ENCODE data around the gene NWD2. TPM values are rescaled to one million over a fixed set of nuclear protein-coding genes. Genes with fewer than 3 reads are reported as not detected.
A peak's percentile ranks its signal among the peaks of the same experiment; 100 is the strongest.

Gene NWD2
- total RNA-seq, 1 donor from 2014 or later: 1.5 TPM

DNA sequence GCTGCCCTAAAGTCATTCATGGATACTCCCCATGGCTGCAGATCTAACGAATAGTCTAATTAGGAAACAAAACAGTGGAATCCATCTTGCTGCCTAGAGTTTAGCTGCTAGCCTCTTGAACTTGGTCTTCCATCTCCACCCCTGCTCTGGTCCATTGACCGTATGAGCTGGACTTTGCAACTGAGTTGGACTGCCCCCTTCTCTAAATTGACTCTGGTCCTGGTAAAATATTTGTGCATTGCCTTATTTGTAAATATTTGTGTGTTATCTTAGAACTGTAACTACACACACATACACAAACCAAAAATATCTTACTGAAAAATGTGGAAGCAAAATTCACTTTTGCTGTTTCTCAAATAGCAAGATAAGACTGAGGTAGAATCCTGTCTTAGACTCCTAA, 181.3 kb downstream of the NWD2 start:
- TF ChIP-seq, protein P1, sequence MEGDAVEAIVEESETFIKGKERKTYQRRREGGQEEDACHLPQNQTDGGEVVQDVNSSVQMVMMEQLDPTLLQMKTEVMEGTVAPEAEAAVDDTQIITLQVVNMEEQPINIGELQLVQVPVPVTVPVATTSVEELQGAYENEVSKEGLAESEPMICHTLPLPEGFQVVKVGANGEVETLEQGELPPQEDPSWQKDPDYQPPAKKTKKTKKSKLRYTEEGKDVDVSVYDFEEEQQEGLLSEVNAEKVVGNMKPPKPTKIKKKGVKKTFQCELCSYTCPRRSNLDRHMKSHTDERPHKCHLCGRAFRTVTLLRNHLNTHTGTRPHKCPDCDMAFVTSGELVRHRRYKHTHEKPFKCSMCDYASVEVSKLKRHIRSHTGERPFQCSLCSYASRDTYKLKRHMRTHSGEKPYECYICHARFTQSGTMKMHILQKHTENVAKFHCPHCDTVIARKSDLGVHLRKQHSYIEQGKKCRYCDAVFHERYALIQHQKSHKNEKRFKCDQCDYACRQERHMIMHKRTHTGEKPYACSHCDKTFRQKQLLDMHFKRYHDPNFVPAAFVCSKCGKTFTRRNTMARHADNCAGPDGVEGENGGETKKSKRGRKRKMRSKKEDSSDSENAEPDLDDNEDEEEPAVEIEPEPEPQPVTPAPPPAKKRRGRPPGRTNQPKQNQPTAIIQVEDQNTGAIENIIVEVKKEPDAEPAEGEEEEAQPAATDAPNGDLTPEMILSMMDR (conservative IDR thresholded peaks at IDR 0.05): no peak
- no peak for DNase-seq (ENCODE audit: extremely low spot score, unreplicated experiment)
- Mint-ChIP-seq H3K9me3 (no peaks in the 10 kb centered on the region), H3K4me3 (no peak overlapping the region), H3K27me3 (no peaks in the 10 kb centered on the region), H3K4me1 (ENCODE audit: unreplicated experiment) (peaks cover 9% of the 10 kb centered on the region), H3K36me3 (no peaks in the 10 kb centered on the region), H3K27ac (no peak overlapping the region)

DNA sequence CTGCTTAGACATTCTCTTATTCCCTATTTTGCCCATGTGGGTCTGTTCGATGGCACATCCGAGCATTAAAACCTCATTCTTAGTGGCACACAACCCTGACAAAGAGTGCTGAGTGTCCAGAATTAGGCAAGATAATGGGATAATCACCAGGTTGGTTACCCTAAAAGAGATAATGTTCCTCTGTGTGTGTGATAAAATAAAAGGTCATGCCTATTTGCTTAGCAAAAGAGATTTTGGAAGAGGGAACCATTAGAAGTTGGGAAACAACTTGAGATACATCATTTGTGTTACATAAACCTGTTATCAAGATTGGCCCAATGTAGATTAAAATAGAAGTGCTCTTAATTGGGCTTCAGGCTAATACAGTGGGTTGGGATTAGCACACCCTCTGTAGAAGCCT, 182.7 kb downstream of the NWD2 start:
- H3K27ac Mint-ChIP-seq: no peak overlapping the region

DNA sequence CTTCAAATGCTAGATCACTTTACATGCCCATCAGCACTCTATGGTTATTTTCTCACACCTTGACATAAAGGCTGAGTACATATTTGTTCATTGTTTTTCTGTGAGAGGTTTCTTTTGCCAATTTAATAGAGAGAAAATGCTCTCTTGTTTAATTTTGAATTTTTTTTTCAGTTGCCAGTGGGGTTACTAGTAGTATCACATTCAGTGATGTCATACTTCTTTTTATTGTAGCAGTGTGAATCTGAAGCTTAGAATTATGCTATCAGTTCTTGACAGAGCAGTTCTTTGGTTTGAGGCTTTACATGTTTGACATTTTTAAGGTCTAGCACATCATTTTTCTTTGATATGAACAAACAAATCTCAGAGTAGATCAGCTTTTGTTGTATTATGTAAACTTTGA, 185.4 kb downstream of the NWD2 start:
- Mint-ChIP-seq H3K27ac (peak overlapping the region; percentile 33), H3K4me3 (no peak overlapping the region), H3K27me3 (no peaks in the 10 kb centered on the region), H3K4me1 (ENCODE audit: unreplicated experiment) (peaks cover 15% of the 10 kb centered on the region), H3K36me3 (no peaks in the 10 kb centered on the region), H3K9me3 (no peaks in the 10 kb centered on the region)
- TF ChIP-seq, protein P1 (conservative IDR thresholded peaks at IDR 0.05): no peak
- DNase-seq (ENCODE audit: extremely low spot score, unreplicated experiment): no peak

More for the DNA sequence above, 182.7 kb downstream of the NWD2 start:
- no peaks in the 10 kb centered on the region for H3K9me3 Mint-ChIP-seq
- H3K36me3 Mint-ChIP-seq: no peaks in the 10 kb centered on the region
- H3K4me1 Mint-ChIP-seq (ENCODE audit: unreplicated experiment): peaks cover 15% of the 10 kb centered on the region
- TF ChIP-seq, protein P1 (conservative IDR thresholded peaks at IDR 0.05): no peak
- no peaks in the 10 kb centered on the region for H3K27me3 Mint-ChIP-seq
- DNase-seq (ENCODE audit: extremely low spot score, unreplicated experiment): no peak
- no peak overlapping the region for H3K4me3 Mint-ChIP-seq

GRCh38 chr4:37430718-37431416, 186.3 kb downstream of the NWD2 start:
- H3K4me3 Mint-ChIP-seq: peak overlapping the region; percentile 26
- H3K9me3 Mint-ChIP-seq: no peaks in the 10 kb centered on the region
- DNase-seq (ENCODE audit: extremely low spot score, unreplicated experiment): no peak
- H3K27me3 Mint-ChIP-seq: no peaks in the 10 kb centered on the region
- TF ChIP-seq, protein P1 (conservative IDR thresholded peaks at IDR 0.05): no peak
- peak overlapping the region; percentile 24 for H3K27ac Mint-ChIP-seq
- no peaks in the 10 kb centered on the region for H3K36me3 Mint-ChIP-seq
- H3K4me1 Mint-ChIP-seq (ENCODE audit: unreplicated experiment): peaks cover 15% of the 10 kb centered on the region

DNA sequence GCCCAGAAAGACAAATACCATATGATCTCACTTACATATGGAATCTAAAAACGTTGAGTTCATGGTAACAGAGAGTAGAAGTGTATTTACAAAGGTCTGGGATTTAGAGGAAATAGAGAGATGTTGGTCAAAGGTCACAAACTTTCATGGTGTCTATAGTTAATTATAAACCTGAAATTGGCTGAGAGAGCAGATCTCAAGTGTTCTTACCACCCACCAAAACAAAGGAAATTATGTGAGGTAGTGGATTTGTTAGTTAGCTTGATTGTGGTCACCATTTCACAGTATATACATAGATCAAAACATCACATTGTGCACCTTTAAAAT, 186.8 kb downstream of the NWD2 start:
- H3K27me3 Mint-ChIP-seq: no peaks in the 10 kb centered on the region
- no peaks in the 10 kb centered on the region for H3K9me3 Mint-ChIP-seq
- TF ChIP-seq, protein P1 (conservative IDR thresholded peaks at IDR 0.05): no peak
- peak overlapping the region; percentile 26 for H3K4me3 Mint-ChIP-seq
- H3K36me3 Mint-ChIP-seq: no peaks in the 10 kb centered on the region
- peak overlapping the region; percentile 24 for H3K27ac Mint-ChIP-seq
- H3K4me1 Mint-ChIP-seq (ENCODE audit: unreplicated experiment): peaks cover 15% of the 10 kb centered on the region
- DNase-seq (ENCODE audit: extremely low spot score, unreplicated experiment): no peak
